ENCODE measurements around the gene TREX2. TPM values are rescaled to one million over a fixed set of nuclear protein-coding genes. Genes with fewer than 3 reads are reported as not detected.

TREX2 gene
- total and polyA plus RNA-seq, 10 of the 15 experiments (the other 5 are each of a cell fraction or from before 2014, with no cell fraction given), result 0.09 to 0.97 (median 0.60) TPM; not detected in 3

- TF ChIP-seq ZBTB40 (IDR thresholded peaks at IDR 0.05; ENCODE audit: borderline replicate concordance) (no peak), IKZF2 (IDR thresholded peaks at IDR 0.05) (no peak), ZZZ3 (IDR thresholded peaks at IDR 0.05; ENCODE audit: control insufficient read depth, insufficient read length, low read depth) (no peak)
Measured at GRCh38 chrX:153465691-153466380, 20.0 kb upstream of the TREX2 start (continued).

GRCh38 chrX:153464116-153464515, 18.3 kb upstream of the TREX2 start:
- no peaks in the 10 kb centered on the region for H3K79me2 ChIP-seq (ENCODE audit: control insufficient read depth, insufficient read depth, low read length)
- no peaks in the 10 kb centered on the region; a peak in 1 of 4 replicates for H3K36me3 ChIP-seq (ENCODE audit: control insufficient read depth in 2 of 2, insufficient read depth in 2 of 2, low read length in 1 of 2)
- SMC1A ChIA-PET (ENCODE audit: uncharacterized antibody, unreplicated experiment), result no interaction called here
- no peaks in the 10 kb centered on the region for H3K9me3 ChIP-seq (replicated peaks; ENCODE audit: control insufficient read depth, insufficient read depth, low read length)
- no peak for FAIRE-seq
- intact Hi-C loops (cut with micrococcal nuclease; ENCODE audit: unreplicated experiment) (no loop called here), in situ Hi-C loops (cut with MboI) (no loop called here)
- no peak overlapping the region for H3K4me3 ChIP-seq
- no peak overlapping the region for H3K9ac ChIP-seq (ENCODE audit: control insufficient read depth, insufficient read depth, low read length)
- no peak overlapping the region for H2AFZ ChIP-seq (ENCODE audit: control insufficient read depth, low read depth, low read length)
- BruUV-seq (replicated peaks), result no TSS peak
- no peak for ATAC-seq
- DNase-seq (ENCODE audit: low read depth, low spot score), result no peak
- no peaks in the 10 kb centered on the region for H4K20me1 ChIP-seq (ENCODE audit: control insufficient read depth, insufficient read depth)
- no peak overlapping the region for H3K27ac ChIP-seq (ENCODE audit: control insufficient read depth, insufficient read depth)
- H3K4me2 ChIP-seq (ENCODE audit: control insufficient read depth, insufficient read depth), result no peak overlapping the region
- 67% methylated on average over 5 of the region's 5 CpGs for WGBS (ENCODE audit: insufficient coverage, insufficient replicate concordance, low lambda C conversion rate, missing lambda C conversion rate)
- CTCF ChIA-PET, result interaction anchor here (1.1 kb wide), 1 partner anchor 16 kb away, joined by 3 read pairs; no protein-coding TSS in a partner anchor
- no peaks in the 10 kb centered on the region for H3K4me1 ChIP-seq (ENCODE audit: control insufficient read depth, insufficient read depth, low read length)
- POLR2A ChIA-PET, result no interaction called here
- no peaks in the 10 kb centered on the region for H3K27me3 ChIP-seq (replicated peaks in 1 of 2; ENCODE audit: control insufficient read depth in 2 of 2, insufficient read depth in 2 of 2, low read length in 1 of 2)
- RAD21 ChIA-PET (ENCODE audit: unreplicated experiment), result no interaction called here
- TF ChIP-seq IRF3 (IDR thresholded peaks at IDR 0.05), result no peak
- TF ChIP-seq PKNOX1 (IDR thresholded peaks at IDR 0.05), result no peak
